Measurements from ENCODE around the gene DAP.
"Not testable (repeated sequence)": the region's sequence is repeated elsewhere in the genome, so short reads cannot be mapped to it uniquely, and the experiment has no call there.

DAP gene

DNA sequence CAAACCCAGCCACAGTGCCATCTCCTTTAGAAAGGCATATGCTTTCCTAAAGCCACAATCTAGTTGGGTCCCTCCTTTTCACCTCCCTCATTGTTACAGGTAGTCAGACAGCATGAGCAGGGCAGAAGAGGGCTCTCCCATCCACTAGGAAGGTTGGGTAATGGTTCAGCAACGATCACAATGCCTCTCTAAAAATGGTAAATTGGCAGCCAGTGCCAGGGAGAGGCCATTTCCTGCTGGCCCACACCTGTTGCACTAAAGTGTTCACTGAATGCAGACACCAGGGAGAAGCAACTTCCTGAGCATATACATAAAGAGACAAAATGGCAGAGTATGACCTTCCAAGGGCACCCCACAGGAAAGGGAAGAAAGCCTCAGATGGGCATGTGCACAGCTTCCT, 31.3 kb upstream of the DAP start:
- DNase-seq, result no peak
- no peaks in the 10 kb centered on the region for H3K27me3 ChIP-seq (replicated peaks in 2 of 5; ENCODE audit: control insufficient read depth in 4 of 5, insufficient read depth in 5 of 5, low read length in 4 of 5)
- H3K4me3 ChIP-seq (ENCODE audit: control insufficient read depth in 1 of 7, extremely low read depth in 1 of 7, insufficient read depth in 4 of 7, low read depth in 2 of 7, low read length in 6 of 7), result no peak overlapping the region
- H3K4me1 ChIP-seq (ENCODE audit: control extremely low read depth in 1 of 4, control insufficient read depth in 4 of 4, insufficient read depth in 4 of 4, low read length in 3 of 4), result peaks cover 7 to 22% (median 9%) of the 10 kb centered on the region in 4 experiments
- ChIA-PET POLR2A (no interaction called here), CTCF (no interaction called here)
- WGBS (ENCODE audit: insufficient coverage), result 73% methylated on average over 1 of the region's 1 CpG
- H3K9me3 ChIP-seq (ENCODE audit: control extremely low read depth in 1 of 5, control insufficient read depth in 4 of 5, insufficient read depth in 2 of 5, low read depth in 1 of 5, low read length in 4 of 5), result no peaks in the 10 kb centered on the region
- H3K27ac ChIP-seq (ENCODE audit: insufficient read depth in 1 of 2, low read depth in 1 of 2, low read length in 2 of 2, poor library complexity in 1 of 2, severe bottlenecking in 2 of 2), result no peak overlapping the region
- no peaks in the 10 kb centered on the region for H3K36me3 ChIP-seq (ENCODE audit: control insufficient read depth in 4 of 4, insufficient read depth in 4 of 4, low read length in 3 of 4)

DNA sequence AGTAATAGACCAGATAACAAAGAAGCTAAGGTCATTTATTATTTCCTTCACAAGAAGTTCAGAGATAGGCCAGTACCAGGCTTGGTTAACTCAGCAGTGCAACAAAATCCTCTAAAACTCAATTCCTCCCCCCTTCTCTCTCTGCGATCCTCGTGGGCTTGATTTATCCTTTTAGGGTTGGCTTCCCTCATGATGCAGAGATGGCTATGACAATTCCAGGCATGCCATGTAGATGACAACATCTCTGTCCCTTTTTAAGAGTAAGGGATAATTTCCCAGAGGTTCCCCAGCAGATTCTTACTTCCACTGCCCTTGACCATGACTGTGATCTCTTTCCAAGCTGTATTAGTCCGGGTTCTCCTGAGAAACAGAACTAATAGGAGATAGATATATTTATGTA, 28.7 kb upstream of the DAP start:
- Histone ChIP-seq H3K27ac (ENCODE audit: insufficient read depth in 1 of 2, low read depth in 1 of 2, low read length in 2 of 2, poor library complexity in 1 of 2, severe bottlenecking in 2 of 2) (no peak overlapping the region), H3K27me3 (replicated peaks in 2 of 5; ENCODE audit: control insufficient read depth in 4 of 5, insufficient read depth in 5 of 5, low read length in 4 of 5) (no peaks in the 10 kb centered on the region), H3K4me1 (ENCODE audit: control extremely low read depth in 1 of 4, control insufficient read depth in 4 of 4, insufficient read depth in 4 of 4, low read length in 3 of 4) (peaks cover 0 to 6% (median 0%) of the 10 kb centered on the region in 4 experiments), H3K9me3 (ENCODE audit: control extremely low read depth in 1 of 5, control insufficient read depth in 4 of 5, insufficient read depth in 2 of 5, low read depth in 1 of 5, low read length in 4 of 5) (no peaks in the 10 kb centered on the region), H3K36me3 (ENCODE audit: control insufficient read depth in 4 of 4, insufficient read depth in 4 of 4, low read length in 3 of 4) (no peaks in the 10 kb centered on the region), H3K4me3 (ENCODE audit: control insufficient read depth in 1 of 7, extremely low read depth in 1 of 7, insufficient read depth in 4 of 7, low read depth in 2 of 7, low read length in 6 of 7) (no peak overlapping the region)
- CTCF ChIA-PET, result interaction anchor here (1.3 kb wide), 1 partner anchor 9 kb away, joined by 6 read pairs; no protein-coding TSS in a partner anchor
- WGBS (ENCODE audit: insufficient coverage), result 100% methylated on average over 2 of the region's 3 CpGs
- no peak for DNase-seq
- POLR2A ChIA-PET, result no interaction called here

GRCh38 chr5:10789021-10789420, 28.0 kb upstream of the DAP start:
- ChIA-PET POLR2A (no interaction called here), CTCF (interaction anchor here (0.6 to 1.3 kb wide), 3 partner anchors 10 to 99 kb away, joined by 3 to 4 read pairs (median 3); no protein-coding TSS in a partner anchor)
- no peaks in the 10 kb centered on the region for H3K9me3 ChIP-seq (ENCODE audit: control extremely low read depth in 1 of 5, control insufficient read depth in 4 of 5, insufficient read depth in 2 of 5, low read depth in 1 of 5, low read length in 4 of 5)
- peaks cover 0 to 6% (median 0%) of the 10 kb centered on the region in 4 experiments for H3K4me1 ChIP-seq (ENCODE audit: control extremely low read depth in 1 of 4, control insufficient read depth in 4 of 4, insufficient read depth in 4 of 4, low read length in 3 of 4)
- H3K36me3 ChIP-seq (ENCODE audit: control insufficient read depth in 4 of 4, insufficient read depth in 4 of 4, low read length in 3 of 4), result no peaks in the 10 kb centered on the region
- no peak for DNase-seq
- 100% methylated on average over 2 of the region's 3 CpGs for WGBS (ENCODE audit: insufficient coverage)
- no peak overlapping the region for H3K4me3 ChIP-seq (ENCODE audit: control insufficient read depth in 1 of 7, extremely low read depth in 1 of 7, insufficient read depth in 4 of 7, low read depth in 2 of 7, low read length in 6 of 7)
- no peaks in the 10 kb centered on the region for H3K27me3 ChIP-seq (replicated peaks in 2 of 5; ENCODE audit: control insufficient read depth in 4 of 5, insufficient read depth in 5 of 5, low read length in 4 of 5)
- no peak overlapping the region for H3K27ac ChIP-seq (ENCODE audit: insufficient read depth in 1 of 2, low read depth in 1 of 2, low read length in 2 of 2, poor library complexity in 1 of 2, severe bottlenecking in 2 of 2)

GRCh38 chr5:10788358-10788757, 27.3 kb upstream of the DAP start:
- Histone ChIP-seq H3K4me3 (ENCODE audit: control insufficient read depth in 1 of 7, extremely low read depth in 1 of 7, insufficient read depth in 4 of 7, low read depth in 2 of 7, low read length in 6 of 7) (no peak overlapping the region), H3K27ac (ENCODE audit: insufficient read depth in 1 of 2, low read depth in 1 of 2, low read length in 2 of 2, poor library complexity in 1 of 2, severe bottlenecking in 2 of 2) (no peak overlapping the region), H3K36me3 (ENCODE audit: control insufficient read depth in 4 of 4, insufficient read depth in 4 of 4, low read length in 3 of 4) (no peaks in the 10 kb centered on the region), H3K4me1 (ENCODE audit: control extremely low read depth in 1 of 4, control insufficient read depth in 4 of 4, insufficient read depth in 4 of 4, low read length in 3 of 4) (no peaks in the 10 kb centered on the region), H3K9me3 (ENCODE audit: control extremely low read depth in 1 of 5, control insufficient read depth in 4 of 5, insufficient read depth in 2 of 5, low read depth in 1 of 5, low read length in 4 of 5) (no peaks in the 10 kb centered on the region), H3K27me3 (replicated peaks in 2 of 5; ENCODE audit: control insufficient read depth in 4 of 5, insufficient read depth in 5 of 5, low read length in 4 of 5) (no peaks in the 10 kb centered on the region)
- no peak for DNase-seq
- 100% methylated on average over 4 of the region's 5 CpGs for WGBS (ENCODE audit: insufficient coverage)
- ChIA-PET POLR2A (no interaction called here), CTCF (interaction anchor here (0.6 to 1.3 kb wide), 3 partner anchors 11 to 99 kb away, joined by 3 to 4 read pairs (median 3); no protein-coding TSS in a partner anchor)

- no peaks in the 10 kb centered on the region for H3K4me1 ChIP-seq (ENCODE audit: control extremely low read depth in 1 of 4, control insufficient read depth in 4 of 4, insufficient read depth in 4 of 4, low read length in 3 of 4)
- POLR2A ChIA-PET, result no interaction called here
- H3K4me3 ChIP-seq (ENCODE audit: control insufficient read depth in 1 of 7, extremely low read depth in 1 of 7, insufficient read depth in 4 of 7, low read depth in 2 of 7, low read length in 6 of 7), result no peak overlapping the region
- H3K36me3 ChIP-seq (ENCODE audit: control insufficient read depth in 4 of 4, insufficient read depth in 4 of 4, low read length in 3 of 4), result no peaks in the 10 kb centered on the region
- H3K27me3 ChIP-seq (replicated peaks in 2 of 5; ENCODE audit: control insufficient read depth in 4 of 5, insufficient read depth in 5 of 5, low read length in 4 of 5), result no peaks in the 10 kb centered on the region
- DNase-seq, result no peak
- CTCF ChIA-PET, result interaction anchor here (1.7 kb wide), 1 partner anchor 10 kb away, joined by 3 read pairs; no protein-coding TSS in a partner anchor
- no peak overlapping the region for H3K27ac ChIP-seq (ENCODE audit: insufficient read depth in 1 of 2, low read depth in 1 of 2, low read length in 2 of 2, poor library complexity in 1 of 2, severe bottlenecking in 2 of 2)
- H3K9me3 ChIP-seq (ENCODE audit: control extremely low read depth in 1 of 5, control insufficient read depth in 4 of 5, insufficient read depth in 2 of 5, low read depth in 1 of 5, low read length in 4 of 5), result no peaks in the 10 kb centered on the region
- 86% methylated on average over 2 of the region's 4 CpGs for WGBS (ENCODE audit: insufficient coverage)
These were observed 25.8 kb upstream of the DAP start for GRCh38 chr5:10786835-10787234.

DNA sequence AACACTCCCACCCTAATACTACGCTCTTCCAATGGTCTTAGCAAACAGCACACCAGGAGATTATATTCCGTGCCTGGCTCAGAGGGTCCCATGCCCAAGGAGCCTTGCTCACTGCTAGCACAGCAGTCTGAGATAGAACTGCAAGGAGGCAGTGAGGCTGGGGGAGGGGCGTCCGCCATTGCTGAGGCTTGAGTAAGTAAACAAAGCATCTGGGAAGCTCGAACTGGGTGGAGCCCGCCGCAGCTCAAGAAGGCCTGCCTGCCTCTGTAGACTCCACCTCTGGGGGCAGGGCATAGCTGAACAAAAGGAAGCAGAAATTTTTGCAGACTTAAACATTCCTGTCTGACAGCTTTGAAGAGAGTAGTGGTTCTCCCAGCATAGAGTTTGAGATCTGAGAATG, 19.2 kb upstream of the DAP start:
- H3K27me3 ChIP-seq (replicated peaks in 2 of 5; ENCODE audit: control insufficient read depth in 4 of 5, insufficient read depth in 5 of 5, low read length in 4 of 5); H3K4me1 ChIP-seq (ENCODE audit: control extremely low read depth in 1 of 4, control insufficient read depth in 4 of 4, insufficient read depth in 4 of 4, low read length in 3 of 4); DNase-seq; H3K27ac ChIP-seq (ENCODE audit: insufficient read depth in 1 of 2, low read depth in 1 of 2, low read length in 2 of 2, poor library complexity in 1 of 2, severe bottlenecking in 2 of 2); H3K36me3 ChIP-seq (ENCODE audit: control insufficient read depth in 4 of 4, insufficient read depth in 4 of 4, low read length in 3 of 4); H3K9me3 ChIP-seq (ENCODE audit: control extremely low read depth in 1 of 5, control insufficient read depth in 4 of 5, insufficient read depth in 2 of 5, low read depth in 1 of 5, low read length in 4 of 5); POLR2A ChIA-PET; H3K4me3 ChIP-seq (ENCODE audit: control insufficient read depth in 1 of 7, extremely low read depth in 1 of 7, insufficient read depth in 4 of 7, low read depth in 2 of 7, low read length in 6 of 7): not testable (repeated sequence)
- CTCF ChIA-PET, result interaction anchor here (2.0 kb wide), 1 partner anchor 10 kb away, joined by 6 read pairs; no protein-coding TSS in a partner anchor
- 100% methylated on average over 6 of the region's 7 CpGs for WGBS (ENCODE audit: insufficient coverage)

- Histone ChIP-seq H3K4me1 (ENCODE audit: control extremely low read depth in 1 of 4, control insufficient read depth in 4 of 4, insufficient read depth in 4 of 4, low read length in 3 of 4) (no peaks in the 10 kb centered on the region), H3K27me3 (replicated peaks in 2 of 5; ENCODE audit: control insufficient read depth in 4 of 5, insufficient read depth in 5 of 5, low read length in 4 of 5) (no peaks in the 10 kb centered on the region), H3K27ac (ENCODE audit: insufficient read depth in 1 of 2, low read depth in 1 of 2, low read length in 2 of 2, poor library complexity in 1 of 2, severe bottlenecking in 2 of 2) (no peak overlapping the region), H3K36me3 (ENCODE audit: control insufficient read depth in 4 of 4, insufficient read depth in 4 of 4, low read length in 3 of 4) (no peaks in the 10 kb centered on the region), H3K9me3 (ENCODE audit: control extremely low read depth in 1 of 5, control insufficient read depth in 4 of 5, insufficient read depth in 2 of 5, low read depth in 1 of 5, low read length in 4 of 5) (peaks cover 0 to 3% (median 0%) of the 10 kb centered on the region in 5 experiments), H3K4me3 (ENCODE audit: control insufficient read depth in 1 of 7, extremely low read depth in 1 of 7, insufficient read depth in 4 of 7, low read depth in 2 of 7, low read length in 6 of 7) (no peak overlapping the region)
- ChIA-PET POLR2A (no interaction called here), CTCF (interaction anchor here (1.2 to 2.0 kb wide), 3 partner anchors 10 to 172 kb away, joined by 3 to 6 read pairs (median 3); no protein-coding TSS in a partner anchor)
- no peak for DNase-seq
These were observed 18.6 kb upstream of the DAP start for GRCh38 chr5:10779592-10779991.

Measured in common myeloid progenitor, CD34-positive (primary cell).